ENCODE measurements around the gene PRG3. TPM values are rescaled to one million over a fixed set of nuclear protein-coding genes. Genes with fewer than 3 reads are reported as not detected.

PRG3 gene
- total and polyA plus RNA-seq, 9 of the 15 experiments (the other 6 are each of a cell fraction or from before 2014, with no cell fraction given) = 0.18 to 0.55 (median 0.38) TPM; not detected in 6

- TF ChIP-seq DIDO1 (tag; IDR thresholded peaks at IDR 0.05; ENCODE audit: low read depth) = no peak
- no peak for TF ChIP-seq SP1 (CRISPR knock-in tag; IDR thresholded peaks at IDR 0.05)
- no peak for TF ChIP-seq PML (IDR thresholded peaks at IDR 0.05; ENCODE audit: low read length)
- no peak for TF ChIP-seq MXD1 (CRISPR knock-in tag; IDR thresholded peaks at IDR 0.05; ENCODE audit: borderline replicate concordance, poor library complexity, severe bottlenecking)
- TF ChIP-seq ZC3H8 (IDR thresholded peaks at IDR 0.05) = no peak
- TF ChIP-seq RBM17 (IDR thresholded peaks at IDR 0.05; ENCODE audit: borderline replicate concordance, low read depth, low read length) = no peak
- TF ChIP-seq IFI16 (CRISPR knock-in tag; IDR thresholded peaks at IDR 0.05) = no peak
- no peak for TF ChIP-seq NONO (IDR thresholded peaks at IDR 0.05; ENCODE audit: low read depth in 2 of 2, low read length in 1 of 2)
- TF ChIP-seq ZNF561 (CRISPR knock-in tag; conservative IDR thresholded peaks at IDR 0.05) = no peak
- TF ChIP-seq E2F6 (IDR thresholded peaks at IDR 0.05; ENCODE audit: borderline replicate concordance in 1 of 2, extremely low read depth in 1 of 2, insufficient read depth in 1 of 2, insufficient read length in 1 of 2, low read depth in 1 of 2, low read length in 1 of 2, poor library complexity in 1 of 2, severe bottlenecking in 1 of 2) = no peak
- TF ChIP-seq ZBTB26 (CRISPR knock-in tag; IDR thresholded peaks at IDR 0.05) = no peak
- no peak for TF ChIP-seq ZNF75A (CRISPR knock-in tag; IDR thresholded peaks at IDR 0.05)
- no peak for TF ChIP-seq ATF1 (CRISPR knock-in tag; IDR thresholded peaks at IDR 0.05)
- TF ChIP-seq ATF1 (tag; IDR thresholded peaks at IDR 0.05) = no peak
- TF ChIP-seq HNRNPH1 (optimal IDR thresholded peaks at IDR 0.05; ENCODE audit: low read depth, low read length) = no peak
- no peak for TF ChIP-seq CBX3 (IDR thresholded peaks at IDR 0.05; ENCODE audit: borderline replicate concordance in 1 of 2, low read length in 2 of 2)
- TF ChIP-seq ELF2 (CRISPR knock-in tag; IDR thresholded peaks at IDR 0.05) = no peak
- TF ChIP-seq ZNF740 (CRISPR knock-in tag; IDR thresholded peaks at IDR 0.05) = no peak
- no peak for TF ChIP-seq ZNF740 (tag; IDR thresholded peaks at IDR 0.05)
- TF ChIP-seq SMAD2 (IDR thresholded peaks at IDR 0.05; ENCODE audit: low read depth, low read length) = no peak
- H3K79me2 ChIP-seq (ENCODE audit: control insufficient read depth, insufficient read depth, low read length) = no peaks in the 10 kb centered on the region
- CTCF ChIA-PET (ENCODE audit: low intra/inter-chr PET ratio) = no interaction called here
- no peak overlapping the region for H3K9ac ChIP-seq (ENCODE audit: insufficient read depth in 1 of 2, low read depth in 2 of 2, low read length in 2 of 2)
- H3K4me2 ChIP-seq (ENCODE audit: insufficient read depth, low read length) = no peak overlapping the region
- peaks cover 6 to 7% of the 10 kb centered on the region in 2 experiments; a peak in 1 of 5 replicates for H3K27me3 ChIP-seq (ENCODE audit: control insufficient read depth in 2 of 2, insufficient read depth in 2 of 2, low read length in 2 of 2)
- ATAC-seq (no peak), FAIRE-seq (no peak), DNase-seq (ENCODE audit: extremely low read depth in 1 of 4, low spot score in 3 of 4) (no peak)
- H3K27ac ChIP-seq (ENCODE audit: extremely low read depth, low read depth, low read length) = no peak overlapping the region
- peaks cover 5 to 6% of the 10 kb centered on the region in 2 experiments; a peak in 3 of 5 replicates for H3K4me1 ChIP-seq (replicated peaks in 1 of 2; ENCODE audit: control insufficient read depth in 2 of 2, insufficient read depth in 2 of 2, low read length in 2 of 2)
- H3K9me1 ChIP-seq (ENCODE audit: control insufficient read depth, insufficient read depth, low read length) = no peaks in the 10 kb centered on the region
- in situ Hi-C loops (cut with MboI) = no loop called here
- no peak overlapping the region for H2AFZ ChIP-seq (ENCODE audit: low read depth, low read length)
- intact Hi-C loops (cut with micrococcal nuclease) = no loop called here
- BruUV-seq (replicated peaks) = no TSS peak
- no peaks in the 10 kb centered on the region for H3K36me3 ChIP-seq (ENCODE audit: control insufficient read depth, insufficient read depth, low read length)
- no peak overlapping the region for H3K4me3 ChIP-seq
- POLR2A ChIA-PET = no interaction called here
- WGBS (ENCODE audit: insufficient coverage, low coverage, missing lambda C conversion rate) = 71% methylated on average over 3 of the region's 3 CpGs
- no peaks in the 10 kb centered on the region for H3K9me3 ChIP-seq (replicated peaks; ENCODE audit: control insufficient read depth, insufficient read depth, low read depth, low read length)
- no peaks in the 10 kb centered on the region for H4K20me1 ChIP-seq (replicated peaks; ENCODE audit: control insufficient read depth, insufficient read depth, low read length)
Observed at GRCh38 chr11:57374966-57375365, 6.0 kb downstream of the PRG3 start.

All from K562 (cell line).